H1 (cell line): ENCODE data around the gene EXOSC7. TPM values are rescaled to one million over a fixed set of nuclear protein-coding genes. Genes with fewer than 3 reads are reported as not detected.

Experiments used
- CTCF ChIA-PET: fragments of 300-600 bp; sonication (Branson Sonifier 250); formaldehyde crosslinking; loops from one replicate; lab custom pipeline; 2021; ENCODE audit not compliant: partially characterized antibody; lab: Charles Lee
- POLR2A ChIA-PET: fragments of 300-600 bp; sonication (Branson Sonifier 250); formaldehyde crosslinking; loops from one replicate; lab custom pipeline; 2021; ENCODE audit warnings: inconsistent platforms; ENCODE audit not compliant: partially characterized antibody; lab: Charles Lee
- DNase-seq, 2 experiments: peaks; one replicate each; pipeline versions ENCODE4 v3.0.0 to v3.0.0-alpha.2; 2010 to 2022; ENCODE audit warnings: low spot score in 2 of 2, low read depth in 1 of 2, mixed read lengths in 1 of 2
- FAIRE-seq: peaks from 2 replicates; lab custom pipeline; 2011; peaks lifted over from hg19 to GRCh38; lab: Jason Lieb, UNC
- H2AFZ ChIP-seq: 2 replicates; pipeline ENCODE4 v1.8.1; 2012; ENCODE audit warnings: low read length, inconsistent platforms
- H2AK5ac ChIP-seq: 2 replicates; pipeline ENCODE4 v1.6.1; 2013; ENCODE audit warnings: low read depth, low read length
- H2BK120ac ChIP-seq: replicated peaks from 2 replicates; pipeline ENCODE3; 2013; ENCODE audit warnings: low read depth, low read length, inconsistent platforms
- H2BK12ac ChIP-seq: 2 replicates; pipeline ENCODE4 v1.6.1; 2013; ENCODE audit warnings: low read depth, low read length
- H2BK15ac ChIP-seq: 2 replicates; pipeline ENCODE4 v1.6.1; 2013; ENCODE audit warnings: low read length
- H2BK20ac ChIP-seq: 2 replicates; pipeline ENCODE4 v1.6.1; 2013; ENCODE audit warnings: low read length
- H2BK5ac ChIP-seq: 2 replicates; pipeline ENCODE4 v1.6.1; 2013; ENCODE audit warnings: low read depth, low read length
- H3K14ac ChIP-seq: 2 replicates; pipeline ENCODE4 v1.6.1; 2013; ENCODE audit warnings: inconsistent platforms; ENCODE audit not compliant: insufficient read length
- H3K18ac ChIP-seq: 2 replicates; pipeline ENCODE4 v1.6.1; 2013; ENCODE audit warnings: low read length; ENCODE audit errors: extremely low read depth
- H3K23ac ChIP-seq: 2 replicates; pipeline ENCODE4 v1.6.1; 2013; ENCODE audit warnings: inconsistent platforms; ENCODE audit not compliant: insufficient read length
- H3K23me2 ChIP-seq: 2 replicates; pipeline ENCODE4 v1.6.1; 2013; ENCODE audit warnings: low read depth, low read length
- H3K27ac ChIP-seq: 2 replicates; pipeline ENCODE4 v1.6.1; 2011; ENCODE audit warnings: low read depth, low read length, inconsistent platforms
- H3K27me3 ChIP-seq, 4 experiments: replicated peaks in 1 of 4; 1 replicate in 1 of 4; 2 replicates in 3 of 4; pipeline versions ENCODE4 v1.6.1 to v1.8.1; 2011 to 2013; ENCODE audit warnings: low read length in 3 of 4, mild to moderate bottlenecking in 3 of 4, inconsistent platforms in 2 of 4, mixed read lengths in 2 of 4, moderate library complexity in 1 of 4; ENCODE audit not compliant: control insufficient read depth in 3 of 4, insufficient read depth in 3 of 4; ENCODE audit errors: extremely low read depth in 1 of 4
- H3K36me3 ChIP-seq, 4 experiments: 2 replicates each; pipeline versions ENCODE4 v1.6.1 to v1.8.1; 2011 to 2013; ENCODE audit warnings: mild to moderate bottlenecking in 4 of 4, low read length in 3 of 4, moderate library complexity in 2 of 4, control low read depth in 1 of 4, inconsistent platforms in 1 of 4; ENCODE audit not compliant: insufficient read depth in 4 of 4, control insufficient read depth in 2 of 4
- H3K4ac ChIP-seq: replicated peaks from 2 replicates; pipeline ENCODE3; 2013; ENCODE audit warnings: low read length, low read depth, mixed read lengths, inconsistent platforms; ENCODE audit not compliant: insufficient read length
- H3K4me1 ChIP-seq, 4 experiments: replicated peaks in 1 of 4; 1 replicate in 1 of 4; 2 replicates in 3 of 4; pipeline versions ENCODE4 v1.6.1 to v1.8.1; 2011 to 2013; ENCODE audit warnings: low read length in 3 of 4, inconsistent platforms in 2 of 4, mixed read lengths in 1 of 4; ENCODE audit not compliant: insufficient read depth in 4 of 4, control insufficient read depth in 3 of 4
- H3K4me2 ChIP-seq, 2 experiments: 2 replicates each; pipeline versions ENCODE4 v1.6.1 to v1.8.1; 2011 to 2013; ENCODE audit warnings: low read depth in 2 of 2, low read length in 2 of 2, control low read depth in 1 of 2, inconsistent platforms in 1 of 2, mild to moderate bottlenecking in 1 of 2; ENCODE audit not compliant: insufficient read depth in 1 of 2
- H3K4me3 ChIP-seq, 4 experiments: fragments of 200-600, 300-600 bp in 1 of 4; sonication (generic), shearing (Covaris generic), sonication (Bioruptor Twin) in 1 of 4; 2 replicates each; pipeline versions ENCODE4 v1.5.1 to v1.8.1; 2011 to 2016; ENCODE audit warnings: low read length in 4 of 4, low read depth in 3 of 4, control low read depth in 2 of 4, inconsistent platforms in 2 of 4, mild to moderate bottlenecking in 2 of 4, mixed read lengths in 1 of 4, moderate library complexity in 1 of 4; ENCODE audit not compliant: insufficient read depth in 2 of 4; ENCODE audit errors: extremely low read depth in 1 of 4
- H3K56ac ChIP-seq: replicated peaks from 2 replicates; pipeline ENCODE3; 2013; ENCODE audit warnings: low read depth, mild to moderate bottlenecking, mixed read lengths, low read length, inconsistent platforms; ENCODE audit not compliant: insufficient read length
- H3K79me1 ChIP-seq: 2 replicates; pipeline ENCODE4 v1.6.1; 2013; ENCODE audit warnings: low read depth, low read length, control low read depth
- H3K79me2 ChIP-seq, 2 experiments: 2 replicates each; pipeline versions ENCODE4 v1.6.1 to v1.8.1; 2012 to 2013; ENCODE audit warnings: low read length in 2 of 2, mild to moderate bottlenecking in 2 of 2, inconsistent platforms in 1 of 2; ENCODE audit not compliant: insufficient read depth in 2 of 2, control insufficient read depth in 1 of 2
- H3K9ac ChIP-seq, 4 experiments: replicated peaks in 1 of 4; 1 replicate in 1 of 4; 2 replicates in 3 of 4; pipeline versions ENCODE4 v1.6.1 to v1.8.1; 2011 to 2013; ENCODE audit warnings: low read depth in 3 of 4, low read length in 3 of 4, control low read depth in 2 of 4, mild to moderate bottlenecking in 2 of 4, moderate library complexity in 2 of 4, inconsistent platforms in 1 of 4; ENCODE audit errors: extremely low read depth in 1 of 4
- H3K9me3 ChIP-seq, 2 experiments: 2 replicates each; pipeline versions ENCODE4 v1.6.1 to v1.8.1; 2012 to 2013; ENCODE audit warnings: mild to moderate bottlenecking in 2 of 2, moderate library complexity in 2 of 2, control low read depth in 1 of 2, inconsistent platforms in 1 of 2, low read depth in 1 of 2, low read length in 1 of 2, mixed read lengths in 1 of 2; ENCODE audit not compliant: insufficient read depth in 2 of 2
- H4K20me1 ChIP-seq, 2 experiments: replicated peaks in 1 of 2; 2 replicates each; pipeline versions ENCODE3 to v1.8.1; 2011 to 2013; ENCODE audit warnings: inconsistent platforms in 2 of 2, low read length in 2 of 2, mild to moderate bottlenecking in 1 of 2; ENCODE audit not compliant: insufficient read depth in 2 of 2, control insufficient read depth in 1 of 2
- H4K5ac ChIP-seq: 2 replicates; pipeline ENCODE4 v1.6.1; 2013; ENCODE audit warnings: low read length, low read depth, mixed read lengths, inconsistent platforms; ENCODE audit not compliant: insufficient read length
- H4K8ac ChIP-seq: 2 replicates; pipeline ENCODE4 v1.8.0; 2013; ENCODE audit warnings: mild to moderate bottlenecking, moderate library complexity, low read length, inconsistent platforms; ENCODE audit not compliant: insufficient read depth; ENCODE audit errors: extremely low read depth
- H4K91ac ChIP-seq: replicated peaks from 2 replicates; pipeline ENCODE3; 2013; ENCODE audit warnings: low read length, mixed read lengths, inconsistent platforms; ENCODE audit not compliant: insufficient read length
- CBX5 ChIP-seq: fragments of 300-800, 300-1000 bp; sonication (generic); IDR thresholded peaks from 2 replicates; pipeline ENCODE4 v1.7.1; 2016; ENCODE audit warnings: antibody characterized with exemption, low read length, low read depth
- CHD2 ChIP-seq: IDR thresholded peaks from 2 replicates; pipeline ENCODE4 v1.6.1; 2012; ENCODE audit warnings: low read length, improper control_type of control experiment
- EZH2 ChIP-seq: fragments of 200-600 bp; sonication (generic); IDR thresholded peaks from 2 replicates; pipeline ENCODE4 v1.7.1; 2012; ENCODE audit warnings: low read depth, mild to moderate bottlenecking, moderate library complexity, low read length, inconsistent platforms; ENCODE audit not compliant: severe bottlenecking
- GABPA ChIP-seq: IDR thresholded peaks from 2 replicates; pipeline ENCODE4 v1.6.1; 2011; ENCODE audit warnings: mild to moderate bottlenecking, low read length, moderate library complexity, borderline replicate concordance; ENCODE audit not compliant: insufficient read depth
- JUND ChIP-seq: IDR thresholded peaks from 2 replicates; pipeline ENCODE4 v1.6.1; 2011; ENCODE audit warnings: mild to moderate bottlenecking, improper control_type of control experiment, low read length
- SIX5 ChIP-seq: IDR thresholded peaks from 2 replicates; pipeline ENCODE4 v1.6.1; 2011; ENCODE audit warnings: mild to moderate bottlenecking, low read depth, low read length
- SP1 ChIP-seq: IDR thresholded peaks from 2 replicates; pipeline ENCODE4 v1.6.1; 2011; ENCODE audit warnings: low read depth, low read length
- WGBS, 2 experiments: shearing (Covaris generic) in 1 of 2; methylation state at CpG; one replicate each; pipeline versions ENCODE4 v1.1.6 to v1.1.7; 2013 to 2015; ENCODE audit warnings: low lambda C conversion rate in 2 of 2, mixed read lengths in 2 of 2, inconsistent platforms in 1 of 2, low coverage in 1 of 2, missing lambda C conversion rate in 1 of 2; ENCODE audit not compliant: insufficient replicate concordance in 2 of 2, insufficient coverage in 1 of 2, insufficient read length in 1 of 2; ENCODE audit errors: extremely low coverage in 1 of 2, missing lambda C conversion rate in 1 of 2; 5-methylcytosine and 5-hydroxymethylcytosine counted together
- polyA plus RNA-seq, 7 experiments: library from polyadenylated mRNA; depleted of rRNA in 3 of 7; stranded (reverse) in 5 of 7; unstranded in 2 of 7; fragments of >200 nt in 5 of 7; fragments of 200-250 nt in 2 of 7; gene quantifications; 1 replicate in 5 of 7; 2 replicates in 1 of 7; 4 replicates in 1 of 7; pipeline versions ENCODE4 v1.2.1 to v1.2.3, GENCODE V29; 2011 to 2013; ENCODE audit warnings: missing spikeins in 2 of 7, mixed read lengths in 2 of 7
- total RNA-seq: library from RNA; stranded (reverse); fragmentation: NEBNext Ultra II Directional; extraction: Animal tissue kit (Norgen Biotek cat#: 25700); gene quantifications from 2 replicates; pipeline ENCODE4 v1.2.1, GENCODE V29; 2021

The EXOSC7 gene
- total and polyA plus RNA-seq, 2 of the 8 experiments (the other 6 are each of a cell fraction or from before 2014, with no cell fraction given): 92.7 to 94.5 TPM

DNA sequence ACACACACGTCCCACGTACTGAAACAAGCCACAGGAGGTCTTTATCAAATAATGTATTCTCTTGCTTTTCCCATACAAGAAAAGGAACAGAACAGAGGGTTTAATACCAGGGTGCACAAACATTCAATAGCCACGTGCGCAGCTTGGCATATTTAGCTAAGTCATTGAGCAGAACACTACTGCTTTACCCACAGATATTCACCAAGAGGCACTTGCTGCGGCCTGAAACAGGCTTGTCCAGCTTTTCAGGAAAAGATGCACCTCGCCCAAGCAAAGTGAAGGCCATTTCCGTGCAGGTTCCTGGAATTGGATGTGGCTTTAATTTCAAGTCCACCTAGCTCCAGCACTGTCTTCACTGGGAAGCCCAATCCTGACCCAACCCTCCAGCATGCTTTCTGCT is 17.7 kb upstream of the EXOSC7 start:
- H3K79me2 ChIP-seq: peaks cover 6 to 49% of the 10 kb centered on the region in 2 experiments; a peak in 3 of 4 replicates
- CTCF ChIA-PET: no interaction called here
- no peak overlapping the region for H2BK20ac ChIP-seq
- POLR2A ChIA-PET: interaction anchor here (1.5 kb wide), 1 partner anchor 19 kb away, joined by 3 read pairs; no protein-coding TSS in a partner anchor
- H3K9me3 ChIP-seq: no peaks in the 10 kb centered on the region
- H2BK15ac ChIP-seq: no peak overlapping the region
- H4K91ac ChIP-seq: no peak overlapping the region
- TF ChIP-seq GABPA: no peak
- TF ChIP-seq SP1: no peak
- no peak for TF ChIP-seq EZH2
- no peak for TF ChIP-seq SIX5
- no peak for TF ChIP-seq JUND
- no peak for TF ChIP-seq CBX5
- TF ChIP-seq CHD2: no peak
- H2AK5ac ChIP-seq: no peak overlapping the region
- H3K23me2 ChIP-seq: no peaks in the 10 kb centered on the region
- no peak overlapping the region for H3K4me2 ChIP-seq
- H4K5ac ChIP-seq: no peak overlapping the region
- peaks cover 3 to 7% of the 10 kb centered on the region in 2 experiments for H4K20me1 ChIP-seq
- peaks cover 7% of the 10 kb centered on the region for H3K79me1 ChIP-seq
- FAIRE-seq: no peak
- no peak overlapping the region for H3K23ac ChIP-seq
- H3K56ac ChIP-seq: no peak overlapping the region
- WGBS, 2 experiments: 80% methylated on average over 7 of the region's 7 CpGs; no CpG with 5 or more reads in 1 of the 2 experiments
- H3K27me3 ChIP-seq: peaks cover 0 to 1% (median 0%) of the 10 kb centered on the region in 4 experiments; a peak in 1 of 7 replicates
- no peaks in the 10 kb centered on the region for H3K4me1 ChIP-seq
- no peak for DNase-seq
- no peak overlapping the region for H2BK5ac ChIP-seq
- H2AFZ ChIP-seq: no peak overlapping the region
- H3K36me3 ChIP-seq: peaks cover 0 to 4% (median 1%) of the 10 kb centered on the region in 4 experiments; a peak in 2 of 8 replicates
- no peak overlapping the region for H3K14ac ChIP-seq
- H3K27ac ChIP-seq: no peak overlapping the region
- no peak overlapping the region for H4K8ac ChIP-seq
- no peak overlapping the region for H3K4me3 ChIP-seq
- no peak overlapping the region for H3K9ac ChIP-seq
- H3K18ac ChIP-seq: no peak overlapping the region
- H3K4ac ChIP-seq: no peak overlapping the region
- no peak overlapping the region for H2BK12ac ChIP-seq
- no peak overlapping the region for H2BK120ac ChIP-seq
